AG09319 (cell line): ENCODE data around the gene HOXC4.

Experiments
- DNase-seq: peaks from one replicate; pipeline ENCODE4 v3.0.0-alpha.2; 2010; ENCODE audit warnings: low read depth; ENCODE audit errors: extremely low read depth
- CTCF ChIP-seq: IDR thresholded peaks from 2 replicates; pipeline ENCODE4 v1.5.1; 2011; ENCODE audit warnings: low read depth, mild to moderate bottlenecking, inconsistent platforms, low read length, moderate library complexity

The HOXC4 gene

GRCh38 chr12:54046809-54047159 is 6.9 kb upstream of the HOXC4 start:
- no peak for DNase-seq
- no peak for TF ChIP-seq CTCF

GRCh38 chr12:54047160-54047963 is 6.3 kb upstream of the HOXC4 start:
- no peak for TF ChIP-seq CTCF
- no peak for DNase-seq

- DNase-seq: no peak
- no peak for TF ChIP-seq CTCF
Observed at GRCh38 chr12:54047964-54048303, 5.7 kb upstream of the HOXC4 start.

GRCh38 chr12:54048406-54049093 is 5.1 kb upstream of the HOXC4 start:
- TF ChIP-seq CTCF: no peak
- no peak for DNase-seq

- DNase-seq: no peak
- no peak for TF ChIP-seq CTCF
Observed at GRCh38 chr12:54049108-54049507, 4.5 kb upstream of the HOXC4 start.

- DNase-seq: no peak
- no peak for TF ChIP-seq CTCF
Observed at GRCh38 chr12:54050482-54050810, 3.2 kb upstream of the HOXC4 start.

- no peak for DNase-seq
- TF ChIP-seq CTCF: no peak
Observed at GRCh38 chr12:54051026-54051842, 2.4 kb upstream of the HOXC4 start.
